HUDEP-2 (cell line): ENCODE measurements around the gene USP46.

Experiments used
- DNase-seq, 76 experiments: peaks; one replicate each; lab custom pipeline; 2025; ENCODE audit not compliant: unreplicated experiment in 76 of 76; lab: John Stamatoyannopoulos, UW

USP46 gene

GRCh38 chr4:52622564-52622963 is 36.5 kb downstream of the USP46 start:
- DNase-seq, result no peak

DNA sequence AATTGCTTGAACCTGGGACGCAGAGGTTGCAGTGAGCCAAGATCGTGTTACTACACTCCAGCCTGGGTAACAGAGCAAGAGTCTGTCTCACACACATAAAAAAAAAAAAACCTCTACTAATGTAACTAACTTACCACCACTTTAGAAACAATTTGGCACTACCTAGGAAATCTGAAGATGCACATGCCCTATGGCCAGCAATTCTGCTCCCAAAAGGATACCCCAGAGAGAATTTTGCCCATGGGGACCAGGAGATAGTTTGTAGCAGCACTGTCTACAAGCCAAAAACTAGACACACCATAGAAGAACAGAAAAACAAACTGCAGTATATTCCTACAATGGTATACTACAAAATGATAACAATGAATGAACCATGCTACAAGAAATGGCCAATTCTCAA is 37.5 kb downstream of the USP46 start:
- no peak for DNase-seq

GRCh38 chr4:52619591-52619931 is 39.5 kb downstream of the USP46 start:
- no peak for DNase-seq

GRCh38 chr4:52618795-52619590 is 40.1 kb downstream of the USP46 start:
- DNase-seq, result no peak

GRCh38 chr4:52617336-52618020 is 41.6 kb downstream of the USP46 start:
- DNase-seq, result no peak

DNA sequence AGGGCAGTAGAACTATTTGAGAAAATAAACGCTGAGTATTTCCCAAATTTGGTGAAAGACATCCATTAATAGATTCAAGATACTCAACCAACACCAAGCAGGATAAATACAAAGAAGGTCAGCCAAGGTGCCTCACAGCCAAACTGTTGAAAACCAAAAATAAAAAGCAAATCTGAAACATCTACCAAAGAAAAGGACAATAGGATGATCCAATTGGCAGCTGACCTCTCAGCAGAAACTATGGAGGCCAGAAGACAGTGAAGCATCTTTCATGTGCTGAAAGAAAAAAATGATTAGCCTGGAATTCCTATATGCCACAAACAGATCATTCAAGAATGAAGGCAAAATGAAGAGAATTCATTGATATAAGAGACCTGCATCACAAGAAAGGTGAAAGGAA is 44.9 kb downstream of the USP46 start:
- DNase-seq, result no peak

DNA sequence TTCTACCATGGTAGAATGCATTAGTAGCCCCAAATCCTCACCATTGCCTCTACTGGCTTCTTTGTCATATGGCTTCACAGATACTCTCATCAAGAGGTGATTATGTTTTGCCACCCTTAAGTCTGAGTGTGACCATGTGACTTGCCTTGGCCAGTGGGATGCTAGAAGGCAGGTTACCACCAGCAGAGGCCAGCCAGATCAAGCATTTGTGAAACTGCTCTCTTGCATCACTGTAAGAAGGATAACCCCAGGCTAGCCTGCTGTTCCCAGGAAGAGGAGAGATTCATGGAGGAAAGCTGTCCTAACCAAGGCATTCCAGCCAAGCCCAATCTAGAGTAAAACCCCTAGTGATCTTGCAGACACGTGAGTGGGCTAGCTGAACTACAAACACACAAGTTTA is 46.8 kb downstream of the USP46 start:
- no peak for DNase-seq

GRCh38 chr4:52611030-52611555 is 48.0 kb downstream of the USP46 start:
- no peak for DNase-seq

- no peak for DNase-seq
Observed at GRCh38 chr4:52606726-52607125, 52.4 kb downstream of the USP46 start.

- no peak for DNase-seq
Observed at GRCh38 chr4:52606040-52606439, 53.1 kb downstream of the USP46 start.

- no peak for DNase-seq
Observed at GRCh38 chr4:52604215-52604614, 54.9 kb downstream of the USP46 start.

GRCh38 chr4:52600275-52600674 is 58.8 kb downstream of the USP46 start:
- no peak for DNase-seq

GRCh38 chr4:52595001-52595400 is 64.1 kb downstream of the USP46 start:
- DNase-seq, result no peak

DNA sequence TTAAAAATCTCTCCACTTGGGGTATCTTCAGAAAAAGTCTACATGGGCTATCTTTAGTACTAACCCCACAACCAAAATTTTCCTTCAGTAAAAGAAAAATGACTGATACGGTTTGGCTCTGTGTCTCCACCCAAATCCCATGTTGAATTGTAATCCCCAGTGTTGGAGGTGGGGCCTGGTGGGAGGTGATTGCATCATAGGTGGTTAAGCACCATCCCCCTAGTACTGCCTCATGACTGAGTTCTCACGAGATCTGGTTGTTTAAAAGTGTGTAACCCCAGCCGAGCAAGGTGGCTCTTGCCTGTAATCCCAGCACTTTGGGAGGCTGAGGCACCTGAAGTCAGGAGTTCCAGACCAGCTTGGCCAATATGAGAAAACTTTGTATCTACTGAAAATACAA is 66.8 kb downstream of the USP46 start:
- no peak for DNase-seq

- DNase-seq, result peak in 1 of 76 experiments; percentile 4
Observed at GRCh38 chr4:52588771-52589591, 70.1 kb downstream of the USP46 start.

GRCh38 chr4:52588097-52588496 is 71.0 kb downstream of the USP46 start:
- peak in 11 of 76 experiments; percentile 1 to 24 (median 2) for DNase-seq

- DNase-seq, result no peak
Observed at GRCh38 chr4:52586069-52586468, 73.0 kb downstream of the USP46 start.

DNA sequence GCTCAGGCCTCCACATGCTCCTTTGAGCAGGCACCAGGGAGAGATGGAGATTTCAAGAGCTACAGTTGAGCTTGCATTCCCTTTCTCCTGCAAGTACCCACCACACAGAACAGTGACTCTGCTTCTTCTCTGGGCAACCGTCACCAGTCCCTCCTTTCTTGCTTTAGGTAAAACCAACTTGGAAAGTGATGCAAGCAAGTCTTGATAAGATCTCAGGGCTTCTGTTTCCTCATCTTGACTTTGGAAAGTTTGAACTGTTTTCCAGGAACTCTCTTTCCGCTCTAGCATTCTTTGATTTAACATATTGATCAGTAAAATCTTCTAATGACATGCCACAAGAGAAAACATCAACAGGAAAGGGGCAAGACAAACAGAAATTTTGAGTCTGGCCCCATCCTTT is 73.7 kb downstream of the USP46 start:
- DNase-seq, result no peak

DNA sequence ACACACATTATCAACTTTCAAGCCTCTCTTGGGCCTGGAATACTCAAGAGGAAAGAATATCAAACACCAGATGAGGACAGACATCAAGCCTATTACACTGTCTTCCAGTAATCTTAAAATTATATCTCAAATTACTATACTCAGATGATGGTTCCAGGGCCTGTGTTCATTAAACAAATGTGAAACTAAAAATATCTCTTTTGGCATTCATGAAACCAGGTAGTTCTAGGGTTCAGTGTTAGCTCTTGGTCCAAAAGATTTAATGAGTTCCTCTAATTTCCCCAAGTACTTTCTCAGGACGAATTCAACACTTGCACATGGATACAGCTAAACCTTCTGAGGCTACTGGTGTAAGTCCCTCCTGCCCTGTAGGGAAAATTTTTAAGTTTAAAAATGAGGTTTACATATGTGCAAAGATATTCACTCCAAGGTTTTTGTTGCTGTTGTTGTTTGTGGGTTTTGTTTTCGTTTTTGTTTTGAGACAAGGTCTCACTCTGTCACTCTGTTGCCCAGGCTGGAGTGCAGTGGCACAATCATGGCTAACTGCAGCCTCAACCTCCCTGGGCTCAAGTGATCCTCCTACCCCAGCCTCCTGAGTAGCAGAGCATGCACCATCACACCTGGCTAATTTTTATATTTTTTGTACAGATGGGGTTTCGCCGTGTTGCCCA is 79.4 kb downstream of the USP46 start:
- DNase-seq, result no peak

GRCh38 chr4:52578951-52579350 is 80.2 kb downstream of the USP46 start:
- no peak for DNase-seq

GRCh38 chr4:52577624-52577962 is 81.5 kb downstream of the USP46 start:
- no peak for DNase-seq
